Activated CD8-positive, alpha-beta memory T cell treated with anti-CD3 and anti-CD28 coated beads for 24 hours (primary cell): ENCODE measurements around the gene MMP14.
A peak's percentile ranks its signal among the peaks of the same experiment; 100 is the strongest.

Experiments
- DNase-seq: peaks from one replicate; pipeline ENCODE4 v3.0.0-alpha.2; 2020

MMP14 gene

GRCh38 chr14:22864979-22865378, 28.6 kb downstream of the MMP14 start:
- DNase-seq = no peak

- no peak for DNase-seq
Observed at GRCh38 chr14:22865424-22866405, 29.3 kb downstream of the MMP14 start.

- no peak for DNase-seq
Observed at GRCh38 chr14:22866874-22867273, 30.5 kb downstream of the MMP14 start.

- DNase-seq = no peak
Observed at GRCh38 chr14:22870811-22871223, 34.4 kb downstream of the MMP14 start.

- peak; percentile 88 for DNase-seq
Observed at GRCh38 chr14:22871224-22872032, 35.0 kb downstream of the MMP14 start, which contains the start of gene LRP10. Gene LRP10 (plus strand): TSS chr14:22871740. CDS start chr14:22872304, 564 bp downstream.

GRCh38 chr14:22872033-22872832, 35.8 kb downstream of the MMP14 start:
- peak; percentile 89 for DNase-seq

- DNase-seq = no peak
Observed at GRCh38 chr14:22872833-22873520, 36.6 kb downstream of the MMP14 start.

GRCh38 chr14:22875003-22875747, 38.8 kb downstream of the MMP14 start:
- DNase-seq = no peak

- DNase-seq = no peak
Observed at GRCh38 chr14:22875748-22876319, 39.4 kb downstream of the MMP14 start.

GRCh38 chr14:22877000-22877501, 40.7 kb downstream of the MMP14 start:
- no peak for DNase-seq

- DNase-seq = no peak
Observed at GRCh38 chr14:22878271-22879246, 42.2 kb downstream of the MMP14 start.

GRCh38 chr14:22882064-22882463, 45.7 kb downstream of the MMP14 start:
- no peak for DNase-seq

- no peak for DNase-seq
Observed at GRCh38 chr14:22882529-22883172, 46.3 kb downstream of the MMP14 start.

GRCh38 chr14:22883173-22883976, 47.0 kb downstream of the MMP14 start, which contains the start of gene REM2:
Gene REM2 (plus strand): TSS chr14:22883222. CDS start chr14:22883288, 66 bp downstream.
- DNase-seq = no peak

- DNase-seq = no peak
Observed at GRCh38 chr14:22884076-22884737, 47.8 kb downstream of the MMP14 start.

GRCh38 chr14:22884738-22885523, 48.5 kb downstream of the MMP14 start:
- no peak for DNase-seq
